Tibial nerve (tissue), 4 donors: Measurements from ENCODE around the gene DENND4B. TPM values are rescaled to one million over a fixed set of nuclear protein-coding genes. Genes with fewer than 3 reads are reported as not detected.

ENCODE experiments used
- DNase-seq, 2 donors: peaks; one replicate each; pipeline ENCODE4 v3.0.0-alpha.2; 2019; ENCODE audit warnings: low spot score in 2 of 2
- H3K27ac ChIP-seq, 4 donors: fragments of 200-600 bp; sonication (generic) in 3 of 4; one replicate each; pipeline ENCODE4 v1.5.1; 2017 to 2019; ENCODE audit warnings: mild to moderate bottlenecking in 1 of 4
- H3K27me3 ChIP-seq, 2 donors: fragments of 200-600 bp; sonication (generic) in 1 of 2; one replicate each; pipeline versions ENCODE4 v1.5.1 to v1.6.0; 2017 to 2019
- H3K36me3 ChIP-seq, 3 donors: fragments of 200-600 bp; sonication (generic); one replicate each; pipeline ENCODE4 v1.5.1; 2018 to 2019
- H3K4me1 ChIP-seq, 4 donors: fragments of 200-600 bp; sonication (generic) in 3 of 4; one replicate each; pipeline ENCODE4 v1.5.1; 2017 to 2019
- H3K4me3 ChIP-seq, 4 donors: fragments of 200-600 bp; sonication (generic) in 3 of 4; one replicate each; pipeline ENCODE4 v1.5.1; 2017 to 2019; ENCODE audit warnings: mild to moderate bottlenecking in 1 of 4, moderate library complexity in 1 of 4
- H3K9me3 ChIP-seq, 4 donors: fragments of 200-600 bp; sonication (generic) in 3 of 4; one replicate each; pipeline ENCODE4 v1.5.1; 2017 to 2019
- EP300 ChIP-seq, 2 donors: sonication (generic); formaldehyde crosslinking; IDR thresholded peaks; one replicate each; pipeline ENCODE4 v1.6.1; 2017; ENCODE audit warnings: antibody characterized with exemption in 2 of 2, mild to moderate bottlenecking in 1 of 2
- POLR2A ChIP-seq, 2 donors: fragments of 450-650 bp; IDR thresholded peaks; one replicate each; pipeline ENCODE4 v1.6.1; 2017; ENCODE audit warnings: antibody characterized with exemption in 2 of 2, mild to moderate bottlenecking in 2 of 2, moderate library complexity in 2 of 2
- WGBS, 2 donors: methylation state at CpG; one replicate each; pipeline ENCODE4 v1.1.5; 2018; 5-methylcytosine and 5-hydroxymethylcytosine counted together
- total RNA-seq, 4 donors: library from RNA; depleted of rRNA; stranded (reverse); fragments of >200 nt; gene quantifications; one replicate each; pipeline ENCODE4 v1.1.0, GENCODE V29; 2016
- TF ChIP-seq, protein P1 (sequence below), 5 experiments: fragments of 200-600 bp in 3 of 5; fragments of 450-650 bp in 2 of 5; sonication (generic) in 3 of 5; IDR thresholded peaks; one replicate each; pipeline ENCODE4 v1.5.1; 2016 to 2019; ENCODE audit warnings: antibody characterized with exemption in 5 of 5, mild to moderate bottlenecking in 3 of 5, moderate library complexity in 2 of 5

Gene DENND4B
- total RNA-seq, 4 donors from 2014 or later: 42.8 to 78.0 (median 56.7) TPM

GRCh38 chr1:153963850-153964331, 17.4 kb upstream of the DENND4B start:
- DNase-seq: no peak
- WGBS, 2 donors: 1% methylated on average over 22 of the region's 22 CpGs
- no peak for TF ChIP-seq EP300 (IDR thresholded peaks at IDR 0.05)
- TF ChIP-seq, protein P1, sequence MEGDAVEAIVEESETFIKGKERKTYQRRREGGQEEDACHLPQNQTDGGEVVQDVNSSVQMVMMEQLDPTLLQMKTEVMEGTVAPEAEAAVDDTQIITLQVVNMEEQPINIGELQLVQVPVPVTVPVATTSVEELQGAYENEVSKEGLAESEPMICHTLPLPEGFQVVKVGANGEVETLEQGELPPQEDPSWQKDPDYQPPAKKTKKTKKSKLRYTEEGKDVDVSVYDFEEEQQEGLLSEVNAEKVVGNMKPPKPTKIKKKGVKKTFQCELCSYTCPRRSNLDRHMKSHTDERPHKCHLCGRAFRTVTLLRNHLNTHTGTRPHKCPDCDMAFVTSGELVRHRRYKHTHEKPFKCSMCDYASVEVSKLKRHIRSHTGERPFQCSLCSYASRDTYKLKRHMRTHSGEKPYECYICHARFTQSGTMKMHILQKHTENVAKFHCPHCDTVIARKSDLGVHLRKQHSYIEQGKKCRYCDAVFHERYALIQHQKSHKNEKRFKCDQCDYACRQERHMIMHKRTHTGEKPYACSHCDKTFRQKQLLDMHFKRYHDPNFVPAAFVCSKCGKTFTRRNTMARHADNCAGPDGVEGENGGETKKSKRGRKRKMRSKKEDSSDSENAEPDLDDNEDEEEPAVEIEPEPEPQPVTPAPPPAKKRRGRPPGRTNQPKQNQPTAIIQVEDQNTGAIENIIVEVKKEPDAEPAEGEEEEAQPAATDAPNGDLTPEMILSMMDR (IDR thresholded peaks at IDR 0.05): no peak
- TF ChIP-seq POLR2A (IDR thresholded peaks at IDR 0.05): no peak
- no peaks in the 10 kb centered on the region for H3K9me3 ChIP-seq
- peaks cover 0 to 76% (median 38%) of the 10 kb centered on the region in 4 donors for H3K4me1 ChIP-seq
- H3K4me3 ChIP-seq: peak overlapping the region; percentile 62 to 86 (median 64)
- H3K27ac ChIP-seq: peak overlapping the region; percentile 71 to 96 (median 92)
- peaks cover 0 to 26% (median 0%) of the 10 kb centered on the region in 3 donors for H3K36me3 ChIP-seq
- no peaks in the 10 kb centered on the region for H3K27me3 ChIP-seq

DNA sequence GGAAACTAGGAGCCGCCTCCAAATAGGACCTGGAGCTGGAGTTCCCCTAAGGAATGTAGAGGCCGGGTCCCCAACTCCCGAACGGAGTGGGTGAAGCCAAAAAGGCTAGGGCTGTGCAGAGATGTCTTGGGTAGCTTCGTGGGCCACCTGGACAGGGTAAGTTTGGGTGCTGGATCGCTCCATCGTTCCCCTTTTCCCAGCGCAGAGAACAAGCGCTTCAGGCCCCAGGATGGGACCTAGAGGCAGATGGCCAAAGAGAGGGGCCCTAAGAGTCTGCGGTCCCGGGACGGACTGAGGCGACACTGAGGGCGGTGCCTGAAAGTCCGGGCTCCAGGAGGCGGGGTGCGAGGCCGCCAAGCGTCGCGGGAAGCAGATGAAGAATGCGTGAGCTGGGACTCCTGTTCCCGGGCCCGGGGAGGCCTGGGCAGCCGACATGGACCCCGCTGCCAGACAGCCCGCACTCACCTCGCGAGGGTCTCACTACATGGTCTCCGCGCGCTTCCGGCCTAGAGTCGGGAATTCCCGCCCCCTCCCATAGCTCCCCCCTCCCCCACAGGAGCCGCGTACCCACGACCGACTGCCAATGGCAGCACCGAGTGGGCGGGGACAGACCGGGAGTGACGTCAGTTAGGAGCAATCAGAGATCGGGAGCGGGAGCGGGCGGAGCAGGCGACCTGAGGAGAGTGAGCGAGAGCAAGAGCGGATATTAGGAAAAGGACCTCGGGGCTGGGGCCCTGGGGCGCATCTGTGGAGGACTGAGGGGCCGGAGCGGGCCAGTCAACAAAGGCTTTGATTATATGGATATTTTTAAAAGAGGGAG, 16.7 kb upstream of the DENND4B start, which contains the start of gene SLC39A1:
SLC39A1 (minus strand) TSS at position 508 of the 820 bp plus-strand sequence. CDS start 822 bp downstream, outside the sequence.
- Histone ChIP-seq H3K36me3 (peaks cover 0 to 26% (median 0%) of the 10 kb centered on the region in 3 donors), H3K4me3 (peak within 1 kb of the TSS; percentile 62 to 86 (median 64)), H3K27ac (peak within 1 kb of the TSS; percentile 71 to 96 (median 92)), H3K27me3 (no peaks in the 10 kb centered on the region), H3K9me3 (no peaks in the 10 kb centered on the region), H3K4me1 (peaks cover 0 to 72% (median 34%) of the 10 kb centered on the region in 4 donors)
- TF ChIP-seq, protein P1 (IDR thresholded peaks at IDR 0.05): peak in 1 of 5 experiments; percentile 13
- peak; percentile 65 to 76 for TF ChIP-seq POLR2A (IDR thresholded peaks at IDR 0.05)
- TF ChIP-seq EP300 (IDR thresholded peaks at IDR 0.05): peak; percentile 67 to 89
- 0 to 1% methylated on average over 39 to 53 of the region's 54 CpGs for WGBS, 2 donors
- peak; percentile 100 for DNase-seq

- peaks cover 0 to 72% (median 35%) of the 10 kb centered on the region in 4 donors for H3K4me1 ChIP-seq
- DNase-seq: peak in 1 of 2 donors; percentile 26
- TF ChIP-seq POLR2A (IDR thresholded peaks at IDR 0.05): no peak
- no peak for TF ChIP-seq EP300 (IDR thresholded peaks at IDR 0.05)
- TF ChIP-seq, protein P1 (IDR thresholded peaks at IDR 0.05): no peak
- 42 to 48% methylated on average over 15 to 16 of the region's 16 CpGs for WGBS, 2 donors
- no peaks in the 10 kb centered on the region for H3K9me3 ChIP-seq
- H3K4me3 ChIP-seq: peak overlapping the region; percentile 62 to 86 (median 64)
- no peaks in the 10 kb centered on the region for H3K27me3 ChIP-seq
- H3K27ac ChIP-seq: peak overlapping the region; percentile 71 to 96 (median 92)
- H3K36me3 ChIP-seq: peaks cover 0 to 26% (median 0%) of the 10 kb centered on the region in 3 donors
These were observed 15.8 kb upstream of the DENND4B start for GRCh38 chr1:153962088-153963029.

GRCh38 chr1:153961421-153961820, 14.9 kb upstream of the DENND4B start:
- H3K9me3 ChIP-seq: no peaks in the 10 kb centered on the region
- peak overlapping the region in 3 of 4 donors; percentile 90 to 96 (median 94) for H3K27ac ChIP-seq
- DNase-seq: no peak
- H3K36me3 ChIP-seq: peaks cover 0 to 26% (median 0%) of the 10 kb centered on the region in 3 donors
- H3K27me3 ChIP-seq: no peaks in the 10 kb centered on the region
- peaks cover 0 to 76% (median 38%) of the 10 kb centered on the region in 4 donors for H3K4me1 ChIP-seq
- WGBS, 2 donors: 60 to 69% methylated on average over 4 of the region's 4 CpGs
- TF ChIP-seq, protein P1 (IDR thresholded peaks at IDR 0.05): no peak
- TF ChIP-seq POLR2A (IDR thresholded peaks at IDR 0.05) (no peak), EP300 (IDR thresholded peaks at IDR 0.05) (no peak)
- peak overlapping the region in 1 of 4 donors; percentile 66 for H3K4me3 ChIP-seq
